SU-DHL-6 (cell line): ENCODE measurements around the gene SLC35C1.

Experiments
- CTCF ChIP-seq: fragments of 200-600 bp; sonication (generic); IDR thresholded peaks from one replicate; pipeline ENCODE4 v1.5.1; 2017; ENCODE audit warnings: antibody characterized with exemption, mild to moderate bottlenecking, low read length, moderate library complexity; ENCODE audit not compliant: insufficient read depth, poor library complexity, severe bottlenecking
- EZH2phosphoT487 ChIP-seq: fragments of 200-600 bp; sonication (generic), shearing (Covaris generic); conservative IDR thresholded peaks from 2 replicates; pipeline ENCODE4 v1.6.1; 2018; ENCODE audit warnings: mild to moderate bottlenecking, antibody characterized with exemption, low read length, moderate library complexity, mixed read lengths

DNA sequence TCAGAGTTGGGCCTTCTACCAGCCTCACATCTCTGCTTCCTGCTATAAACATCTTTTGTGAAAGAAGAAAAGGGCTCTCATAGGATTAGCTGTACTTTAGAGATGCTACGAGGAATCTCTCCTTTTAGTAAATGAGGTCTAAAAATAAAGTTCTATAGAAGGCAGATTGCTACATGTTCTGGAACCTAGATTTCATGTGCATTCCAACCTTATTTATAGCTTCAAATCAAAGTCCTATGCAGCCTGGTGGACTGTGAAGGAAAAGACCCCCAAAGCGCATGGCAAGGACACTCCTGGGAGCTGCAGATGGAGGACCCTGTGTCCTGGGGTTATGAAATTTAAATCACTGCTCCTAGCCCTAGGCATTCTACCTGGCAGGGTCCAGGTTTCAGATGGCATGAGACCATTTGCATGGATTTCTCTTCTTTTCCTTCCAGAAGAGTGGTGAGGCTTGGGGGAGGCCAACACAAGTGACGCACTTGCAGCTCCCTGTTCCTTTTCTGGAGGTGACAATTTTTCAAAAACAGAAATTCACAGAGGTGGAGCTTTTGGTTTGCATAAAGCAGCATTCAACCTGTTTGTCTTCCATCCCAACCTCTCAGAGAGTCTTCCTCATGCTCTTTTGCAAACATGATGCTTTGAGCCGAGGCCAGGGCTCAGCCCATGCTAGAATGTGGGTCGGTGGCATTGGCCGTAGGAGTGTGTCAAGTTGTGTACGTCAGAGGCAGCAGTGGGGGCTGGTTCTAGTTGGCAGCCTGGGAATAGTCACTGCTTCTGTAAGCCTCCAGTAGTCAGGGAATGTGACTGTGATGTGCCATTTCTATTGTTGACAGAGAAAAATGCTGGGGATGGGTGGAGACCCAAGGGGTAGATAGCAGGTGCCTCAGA, 48.6 kb downstream of the SLC35C1 start:
- TF ChIP-seq CTCF (no peak), EZH2phosphoT487 (no peak)
